Activated B cell treated with CpG ODN at 0.5 μM for 24 hours (primary cell): ENCODE data around the gene CGAS. TPM values are rescaled to one million over a fixed set of nuclear protein-coding genes. Genes with fewer than 3 reads are reported as not detected.

Source experiments
- ATAC-seq: fragments of 200-7000 bp; cut with Tn5 transposase; one replicate; pipeline ENCODE4 v1.10.0; 2021; ENCODE audit warnings: low read depth, mild to moderate bottlenecking, moderate library complexity
- CTCF ChIA-PET: fragments of 350-600 bp; sonication (Branson Sonifier 250); formaldehyde crosslinking; loops from one replicate; lab custom pipeline; 2021; ENCODE audit warnings: antibody characterized with exemption; lab: Charles Lee
- POLR2A ChIA-PET: fragments of 350-600 bp; sonication (Branson Sonifier 250); formaldehyde crosslinking; loops from one replicate; lab custom pipeline; 2021; ENCODE audit warnings: antibody characterized with exemption; lab: Charles Lee
- DNase-seq: peaks from one replicate; pipeline ENCODE4 v3.0.0; 2022
- H3K27ac Mint-ChIP-seq: one replicate; pipeline ENCODE4 v1.8.0; 2020; ENCODE audit warnings: mixed read lengths
- H3K27me3 Mint-ChIP-seq: one replicate; pipeline ENCODE4 v1.8.0; 2021; ENCODE audit warnings: mixed read lengths
- H3K36me3 Mint-ChIP-seq: one replicate; pipeline ENCODE4 v1.8.0; 2021; ENCODE audit warnings: low read depth, mixed read lengths
- H3K4me1 Mint-ChIP-seq: one replicate; pipeline ENCODE4 v1.8.0; 2021; ENCODE audit warnings: mixed read lengths
- H3K4me3 Mint-ChIP-seq: one replicate; pipeline ENCODE4 v1.8.0; 2020; ENCODE audit warnings: mild to moderate bottlenecking, mixed read lengths
- H3K9me3 Mint-ChIP-seq: one replicate; pipeline ENCODE4 v1.8.0; 2020; ENCODE audit warnings: mixed read lengths
- CTCF ChIP-seq: fragments of 200-600 bp; IDR thresholded peaks from one replicate; pipeline ENCODE4 v1.8.0; 2022; ENCODE audit warnings: antibody characterized with exemption, mild to moderate bottlenecking
- intact Hi-C: fragments of 100-400 bp; cut with micrococcal nuclease; formaldehyde crosslinking; loops from one replicate; pipeline ENCODE4 v1.15.1; 2024
- total RNA-seq: library from RNA; stranded (reverse); gene quantifications from 2 replicates; pipeline ENCODE4 v1.2.3, GENCODE V29; 2022

Gene CGAS
- total RNA-seq, 1 donor from 2014 or later: 24.3 TPM

- Mint-ChIP-seq H3K4me1 (no peaks in the 10 kb centered on the region), H3K4me3 (no peak overlapping the region), H3K27me3 (no peaks in the 10 kb centered on the region), H3K27ac (no peak overlapping the region), H3K36me3 (peaks cover 26% of the 10 kb centered on the region), H3K9me3 (no peaks in the 10 kb centered on the region)
- ChIA-PET CTCF (no interaction called here), POLR2A (no interaction called here)
- no peak for TF ChIP-seq CTCF
- intact Hi-C loops: no loop called here
- ATAC-seq (no peak), DNase-seq (no peak)
Measured at GRCh38 chr6:73413102-73413501, 39.0 kb downstream of the CGAS start.

- CTCF ChIA-PET: no interaction called here
- Mint-ChIP-seq H3K4me1 (no peaks in the 10 kb centered on the region), H3K36me3 (peaks cover 5% of the 10 kb centered on the region), H3K4me3 (no peak overlapping the region), H3K27me3 (no peaks in the 10 kb centered on the region), H3K27ac (no peak overlapping the region), H3K9me3 (no peaks in the 10 kb centered on the region)
- no peak for DNase-seq
- POLR2A ChIA-PET: no interaction called here
- intact Hi-C loops: no loop called here
- no peak for TF ChIP-seq CTCF
- no peak for ATAC-seq
Measured at GRCh38 chr6:73409395-73409794, 42.7 kb downstream of the CGAS start.

DNA sequence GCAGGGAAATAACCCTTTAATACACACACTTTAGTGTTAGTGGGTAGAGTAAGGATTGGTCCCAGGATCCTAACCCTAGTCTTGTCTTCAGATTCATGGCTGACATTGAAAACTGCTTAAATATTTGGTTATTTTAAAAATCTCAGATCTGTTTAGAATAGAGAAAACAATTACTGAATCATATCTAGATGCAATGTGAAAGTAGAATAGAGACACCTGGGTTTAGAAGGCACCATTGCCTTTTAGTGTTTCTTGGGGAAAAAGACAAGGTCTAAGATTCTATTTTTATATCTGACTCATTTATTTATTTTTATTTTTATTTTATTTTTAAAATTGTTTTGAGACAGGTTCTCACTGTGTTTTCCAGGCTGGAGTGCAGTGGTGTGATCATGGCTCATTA, 51.4 kb downstream of the CGAS start:
- no peaks in the 10 kb centered on the region for H3K36me3 Mint-ChIP-seq
- ATAC-seq (no peak), DNase-seq (no peak)
- CTCF ChIA-PET: no interaction called here
- POLR2A ChIA-PET: no interaction called here
- no peak overlapping the region for H3K4me3 Mint-ChIP-seq
- intact Hi-C loops: no loop called here
- no peaks in the 10 kb centered on the region for H3K9me3 Mint-ChIP-seq
- no peak overlapping the region for H3K27ac Mint-ChIP-seq
- no peaks in the 10 kb centered on the region for H3K4me1 Mint-ChIP-seq
- TF ChIP-seq CTCF: no peak
- no peaks in the 10 kb centered on the region for H3K27me3 Mint-ChIP-seq

- ATAC-seq: no peak
- H3K4me1 Mint-ChIP-seq: no peaks in the 10 kb centered on the region
- no peaks in the 10 kb centered on the region for H3K27me3 Mint-ChIP-seq
- H3K9me3 Mint-ChIP-seq: no peaks in the 10 kb centered on the region
- no peak overlapping the region for H3K4me3 Mint-ChIP-seq
- H3K27ac Mint-ChIP-seq: no peak overlapping the region
- TF ChIP-seq CTCF: no peak
- intact Hi-C loops: loop anchor here (10.0 kb wide), 1 partner anchor 771 kb away; the partner anchor contains the start of gene KCNQ5
- ChIA-PET CTCF (no interaction called here), POLR2A (no interaction called here)
- no peaks in the 10 kb centered on the region for H3K36me3 Mint-ChIP-seq
- DNase-seq: no peak
Measured at GRCh38 chr6:73395875-73396274, 56.2 kb downstream of the CGAS start.

DNA sequence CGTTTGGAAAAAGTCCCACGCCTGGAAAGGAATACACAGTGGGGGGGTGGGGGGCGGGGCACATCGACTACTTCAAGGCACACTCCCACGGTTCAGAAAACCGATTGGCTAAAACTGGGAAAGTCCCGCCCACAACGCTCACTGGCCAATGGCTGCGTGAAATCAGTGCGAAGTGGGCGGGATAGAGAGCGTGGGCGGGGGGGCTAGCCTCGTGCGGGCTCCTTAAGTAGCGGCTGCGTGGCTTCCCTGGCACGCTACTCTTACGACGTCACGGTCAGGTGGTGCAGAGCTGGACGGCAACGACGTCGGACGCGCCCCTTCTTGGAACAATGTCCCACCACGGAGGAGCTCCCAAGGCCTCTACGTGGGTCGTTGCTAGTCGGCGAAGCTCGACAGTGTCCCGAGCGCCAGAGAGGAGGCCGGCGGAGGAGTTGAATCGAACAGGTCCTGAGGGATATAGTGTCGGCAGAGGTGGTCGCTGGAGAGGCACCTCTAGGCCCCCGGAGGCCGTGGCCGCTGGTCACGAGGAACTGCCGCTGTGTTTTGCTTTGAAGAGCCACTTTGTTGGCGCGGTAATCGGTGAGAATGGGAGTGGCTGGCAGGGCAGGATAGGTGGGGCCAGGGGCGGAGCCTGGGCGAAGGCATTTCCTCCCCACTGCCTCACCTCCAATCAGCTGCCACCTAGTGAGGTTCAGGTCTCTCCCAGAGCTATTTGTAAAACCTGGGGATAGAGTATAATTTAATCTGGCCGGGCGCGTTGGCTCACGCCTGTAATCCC, 57.3 kb downstream of the CGAS start, which contains the start of gene DDX43:
Gene DDX43, plus strand, starts transcription at position 252 of the 778 bp plus-strand sequence. Its CDS starts 78 bp downstream, at position 330.
- Mint-ChIP-seq H3K4me1 (no peaks in the 10 kb centered on the region), H3K27ac (peak within 1 kb of the TSS; percentile 85), H3K36me3 (no peaks in the 10 kb centered on the region), H3K27me3 (no peaks in the 10 kb centered on the region), H3K9me3 (no peaks in the 10 kb centered on the region), H3K4me3 (peak within 1 kb of the TSS; percentile 78)
- DNase-seq (peak; percentile 22), ATAC-seq (peak; percentile 80)
- ChIA-PET CTCF (no interaction called here), POLR2A (interaction anchor here (1.2 kb wide), 1 partner anchor 120 kb away, joined by 6 read pairs; no protein-coding TSS in a partner anchor)
- no peak for TF ChIP-seq CTCF
- intact Hi-C loops: loop anchor here (10.0 kb wide), 1 partner anchor 770 kb away; the partner anchor contains the start of gene KCNQ5
